Breast epithelium (tissue), 4 donors: Measurements from ENCODE around the gene TMEM214. TPM values are rescaled to one million over a fixed set of nuclear protein-coding genes. Genes with fewer than 3 reads are reported as not detected.

Experiments used
- DNase-seq, 2 donors: peaks; one replicate each; pipeline ENCODE4 v3.0.0-alpha.2; 2019; ENCODE audit warnings: low spot score in 2 of 2
- H3K27ac ChIP-seq, 2 donors: fragments of 200-600 bp; sonication (generic) in 1 of 2; one replicate each; pipeline ENCODE4 v1.5.1; 2016 to 2019; ENCODE audit warnings: mild to moderate bottlenecking in 1 of 2
- H3K27me3 ChIP-seq, 2 donors: fragments of 200-600 bp; sonication (generic) in 1 of 2; one replicate each; pipeline versions ENCODE4 v1.5.1 to v1.6.0; 2017 to 2019; ENCODE audit warnings: control low read depth in 1 of 2, mild to moderate bottlenecking in 1 of 2
- H3K36me3 ChIP-seq: fragments of 200-600 bp; one replicate; pipeline ENCODE4 v1.5.1; 2019
- H3K4me1 ChIP-seq, 2 donors: fragments of 200-600 bp; sonication (generic); one replicate each; pipeline ENCODE4 v1.5.1; 2016 to 2019; ENCODE audit warnings: control low read depth in 1 of 2
- H3K4me3 ChIP-seq, 3 donors: fragments of 200-600 bp; sonication (generic); 1 replicate in 2 of 3; 2 replicates in 1 of 3; pipeline ENCODE4 v1.5.1; 2016 to 2019; ENCODE audit warnings: mild to moderate bottlenecking in 3 of 3, moderate library complexity in 2 of 3
- H3K9me3 ChIP-seq, 2 donors: fragments of 200-600 bp; sonication (generic) in 1 of 2; one replicate each; pipeline ENCODE4 v1.5.1; 2016 to 2019; ENCODE audit warnings: control low read depth in 1 of 2
- POLR2A ChIP-seq: fragments of 450-650 bp; IDR thresholded peaks from one replicate; pipeline ENCODE4 v1.6.1; 2016; ENCODE audit warnings: antibody characterized with exemption, mild to moderate bottlenecking, moderate library complexity
- POLR2AphosphoS5 ChIP-seq, 3 donors: sonication (generic); formaldehyde crosslinking; IDR thresholded peaks; one replicate each; pipeline ENCODE4 v1.6.1; 2017; ENCODE audit warnings: antibody characterized with exemption in 3 of 3
- intact Hi-C: fragments of 100-400 bp; cut with DNase I; formaldehyde crosslinking; loops from one replicate; pipeline ENCODE4 v1.15.1; 2023; ENCODE audit warnings: low total_unique reads
- total RNA-seq, 3 donors: library from RNA; depleted of rRNA; stranded (reverse); fragments of >200 nt; gene quantifications; one replicate each; pipeline ENCODE4 v1.1.0, GENCODE V29; 2016
- TF ChIP-seq, protein P1 (sequence below), 3 donors: fragments of 450-650 bp; IDR thresholded peaks; one replicate each; pipeline ENCODE4 v1.5.1; 2016 to 2017; ENCODE audit warnings: antibody characterized with exemption in 3 of 3, mild to moderate bottlenecking in 3 of 3, moderate library complexity in 3 of 3

The TMEM214 gene
- total RNA-seq, 3 donors from 2014 or later = 41.1 to 56.0 (median 47.3) TPM

DNA sequence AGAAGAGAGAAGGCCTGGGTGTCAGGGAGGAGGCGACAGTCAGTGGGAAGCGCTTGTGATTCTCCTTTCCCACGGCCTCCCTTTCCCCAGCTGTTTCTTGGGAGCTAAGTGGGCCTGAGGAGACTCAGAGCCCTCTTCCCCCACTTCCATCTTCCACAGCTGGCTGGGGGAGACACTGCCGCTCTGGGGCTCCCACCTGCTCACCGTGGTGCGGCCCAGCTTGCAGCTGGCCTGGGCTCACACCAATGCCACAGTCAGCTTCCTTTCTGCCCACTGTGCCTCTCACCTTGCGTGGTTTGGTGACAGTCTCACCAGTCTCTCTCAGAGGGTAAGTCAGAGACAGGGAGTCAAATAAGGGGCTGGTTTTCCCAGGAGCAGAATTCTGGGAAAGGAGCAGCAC lies 7.1 kb downstream of the TMEM214 start:
- TF ChIP-seq POLR2A (no peak), POLR2AphosphoS5 (IDR thresholded peaks at IDR 0.05) (no peak)
- TF ChIP-seq, protein P1, sequence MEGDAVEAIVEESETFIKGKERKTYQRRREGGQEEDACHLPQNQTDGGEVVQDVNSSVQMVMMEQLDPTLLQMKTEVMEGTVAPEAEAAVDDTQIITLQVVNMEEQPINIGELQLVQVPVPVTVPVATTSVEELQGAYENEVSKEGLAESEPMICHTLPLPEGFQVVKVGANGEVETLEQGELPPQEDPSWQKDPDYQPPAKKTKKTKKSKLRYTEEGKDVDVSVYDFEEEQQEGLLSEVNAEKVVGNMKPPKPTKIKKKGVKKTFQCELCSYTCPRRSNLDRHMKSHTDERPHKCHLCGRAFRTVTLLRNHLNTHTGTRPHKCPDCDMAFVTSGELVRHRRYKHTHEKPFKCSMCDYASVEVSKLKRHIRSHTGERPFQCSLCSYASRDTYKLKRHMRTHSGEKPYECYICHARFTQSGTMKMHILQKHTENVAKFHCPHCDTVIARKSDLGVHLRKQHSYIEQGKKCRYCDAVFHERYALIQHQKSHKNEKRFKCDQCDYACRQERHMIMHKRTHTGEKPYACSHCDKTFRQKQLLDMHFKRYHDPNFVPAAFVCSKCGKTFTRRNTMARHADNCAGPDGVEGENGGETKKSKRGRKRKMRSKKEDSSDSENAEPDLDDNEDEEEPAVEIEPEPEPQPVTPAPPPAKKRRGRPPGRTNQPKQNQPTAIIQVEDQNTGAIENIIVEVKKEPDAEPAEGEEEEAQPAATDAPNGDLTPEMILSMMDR (IDR thresholded peaks at IDR 0.05) = no peak
- peaks cover 24% of the 10 kb centered on the region for H3K36me3 ChIP-seq

DNA sequence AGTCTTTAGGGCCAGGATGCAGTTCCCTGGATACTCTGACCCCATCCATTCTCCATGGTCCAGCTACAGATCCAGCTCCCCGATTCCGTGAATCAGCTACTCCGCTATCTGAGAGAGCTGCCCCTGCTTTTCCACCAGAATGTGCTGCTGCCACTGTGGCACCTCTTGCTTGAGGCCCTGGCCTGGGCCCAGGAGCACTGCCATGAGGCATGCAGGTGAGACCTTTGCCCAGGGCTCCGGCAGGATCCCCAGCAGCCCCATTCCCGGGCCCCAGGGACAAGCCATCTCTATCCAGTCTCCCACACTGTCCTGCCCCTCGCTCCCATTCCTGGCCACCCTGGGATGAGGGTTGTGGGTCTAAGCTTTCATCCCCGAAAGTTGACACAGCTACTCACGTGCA lies 7.5 kb downstream of the TMEM214 start:
- DNase-seq = no peak
- Histone ChIP-seq H3K9me3 (no peaks in the 10 kb centered on the region), H3K4me3 (no peak overlapping the region), H3K27me3 (no peaks in the 10 kb centered on the region), H3K27ac (no peak overlapping the region), H3K36me3 (peaks cover 24% of the 10 kb centered on the region), H3K4me1 (no peaks in the 10 kb centered on the region)
- intact Hi-C loops = no loop called here
- TF ChIP-seq POLR2AphosphoS5 (IDR thresholded peaks at IDR 0.05) (no peak), POLR2A (no peak)
- TF ChIP-seq, protein P1 (IDR thresholded peaks at IDR 0.05) = no peak

More for the DNA sequence above, 7.1 kb downstream of the TMEM214 start:
- no peaks in the 10 kb centered on the region for H3K4me1 ChIP-seq
- H3K9me3 ChIP-seq = no peaks in the 10 kb centered on the region
- intact Hi-C loops = no loop called here
- no peak overlapping the region for H3K27ac ChIP-seq
- H3K4me3 ChIP-seq = no peak overlapping the region
- no peak for DNase-seq
- no peaks in the 10 kb centered on the region for H3K27me3 ChIP-seq

DNA sequence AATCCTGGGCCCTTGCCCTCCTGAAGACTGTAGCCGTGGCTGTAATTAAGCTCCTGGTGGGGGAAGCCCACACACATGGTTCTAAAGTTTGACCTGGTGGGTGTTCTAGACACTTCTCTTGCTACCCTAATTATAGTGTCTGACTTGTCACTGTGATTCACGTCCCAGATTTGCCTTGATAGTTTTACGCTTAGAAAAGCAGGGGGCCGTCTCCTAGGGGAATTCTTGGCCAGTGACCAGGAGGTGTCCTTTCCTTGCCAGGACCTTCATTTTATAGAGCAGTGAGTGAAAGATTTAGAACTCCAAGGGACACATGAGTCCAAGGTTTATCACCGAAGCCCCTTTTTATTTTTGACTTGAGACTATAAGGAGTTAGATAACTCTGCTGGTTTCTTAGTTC lies 9.0 kb downstream of the TMEM214 start:
- H3K9me3 ChIP-seq = no peaks in the 10 kb centered on the region
- peaks cover 21% of the 10 kb centered on the region for H3K36me3 ChIP-seq
- no peak for TF ChIP-seq POLR2A
- TF ChIP-seq, protein P1 (IDR thresholded peaks at IDR 0.05) = no peak
- TF ChIP-seq POLR2AphosphoS5 (IDR thresholded peaks at IDR 0.05) = no peak
- H3K4me1 ChIP-seq = no peaks in the 10 kb centered on the region
- no peak overlapping the region for H3K27ac ChIP-seq
- H3K27me3 ChIP-seq = no peaks in the 10 kb centered on the region
- DNase-seq = no peak
- intact Hi-C loops = no loop called here
- no peak overlapping the region for H3K4me3 ChIP-seq

DNA sequence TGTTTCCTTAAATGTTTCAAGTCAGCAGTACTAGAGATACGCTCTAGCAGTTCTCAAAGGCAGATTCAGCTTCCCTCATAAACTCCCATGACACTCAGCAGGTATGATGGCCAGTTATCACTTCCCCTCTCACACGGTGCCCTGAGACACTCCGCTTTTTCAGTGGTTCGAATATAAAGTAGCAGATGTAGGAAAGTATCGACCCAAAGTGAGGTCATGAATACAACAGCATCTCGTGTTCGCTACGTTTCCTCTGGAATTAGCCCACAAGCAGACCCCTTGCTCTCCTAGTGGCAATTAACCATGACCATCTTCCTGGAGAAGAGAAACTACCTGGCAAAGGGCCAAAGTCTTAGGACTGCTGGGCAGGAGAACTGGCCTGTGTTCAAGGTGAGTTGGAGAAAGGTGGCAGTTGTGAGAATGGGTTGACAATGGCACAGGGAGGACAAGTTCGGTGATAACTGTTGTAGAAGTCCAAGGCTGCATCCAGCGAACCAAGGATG lies 9.4 kb downstream of the TMEM214 start:
- Histone ChIP-seq H3K27me3 (no peaks in the 10 kb centered on the region), H3K36me3 (peaks cover 17% of the 10 kb centered on the region), H3K9me3 (no peaks in the 10 kb centered on the region), H3K27ac (no peak overlapping the region), H3K4me1 (no peaks in the 10 kb centered on the region), H3K4me3 (no peak overlapping the region)
- intact Hi-C loops = no loop called here
- TF ChIP-seq POLR2AphosphoS5 (IDR thresholded peaks at IDR 0.05) (no peak), POLR2A (no peak)
- TF ChIP-seq, protein P1 (IDR thresholded peaks at IDR 0.05) = no peak
- DNase-seq = no peak

DNA sequence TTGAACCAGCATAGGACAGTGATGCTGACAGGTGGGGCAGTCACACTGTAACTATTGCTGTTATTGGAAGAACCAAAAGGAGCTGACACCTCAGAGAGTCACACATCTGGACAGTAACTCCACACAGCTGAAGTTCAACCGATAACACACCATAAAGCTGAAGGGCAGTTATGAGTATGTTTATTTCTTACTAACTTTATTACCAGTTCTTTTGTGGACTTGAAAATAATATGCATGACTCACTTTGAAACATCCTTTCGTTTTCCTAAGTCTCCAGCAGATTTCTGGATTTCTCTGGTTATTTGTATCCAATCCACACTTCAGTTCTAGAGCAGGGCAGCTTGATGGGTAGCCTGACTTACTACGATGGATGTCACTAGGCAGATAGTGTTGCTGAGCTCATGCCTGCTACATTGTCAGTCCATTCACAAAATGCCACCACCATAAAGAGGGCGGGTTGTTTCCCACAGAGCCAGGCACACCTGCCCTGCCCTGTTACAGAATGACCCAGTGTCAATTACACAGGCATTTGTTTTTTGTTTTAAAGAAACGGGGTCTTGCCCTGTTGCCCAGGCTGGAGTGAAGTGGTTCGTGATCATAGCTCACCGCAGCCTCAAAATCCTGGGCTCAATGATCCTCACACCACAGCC lies 10.3 kb downstream of the TMEM214 start:
- intact Hi-C loops = no loop called here
- no peak overlapping the region for H3K27ac ChIP-seq

More for the DNA sequence above, 10.3 kb downstream of the TMEM214 start:
- H3K4me3 ChIP-seq = no peak overlapping the region
- H3K9me3 ChIP-seq = no peaks in the 10 kb centered on the region
- no peaks in the 10 kb centered on the region for H3K27me3 ChIP-seq
- no peaks in the 10 kb centered on the region for H3K4me1 ChIP-seq
- peaks cover 12% of the 10 kb centered on the region for H3K36me3 ChIP-seq
- no peak for TF ChIP-seq POLR2A
- TF ChIP-seq, protein P1 (IDR thresholded peaks at IDR 0.05) = no peak
- no peak for TF ChIP-seq POLR2AphosphoS5 (IDR thresholded peaks at IDR 0.05)
- no peak for DNase-seq
